DND-41 (cell line): ENCODE measurements around the gene INTS12.

ENCODE experiments used
- ATAC-seq: fragments of 200-7000 bp; cut with Tn5 transposase; 3 replicates; pipeline ENCODE4 v1.9.1; 2021; ENCODE audit warnings: low read depth; ENCODE audit not compliant: insufficient read depth
- DNase-seq: peaks from one replicate; pipeline ENCODE4 v3.0.0-alpha.2; 2020
- H2AFZ ChIP-seq: 2 replicates; pipeline ENCODE4 v1.6.0; 2012; ENCODE audit warnings: low read depth, low read length
- H3K27ac ChIP-seq: 2 replicates; pipeline ENCODE4 v1.5.1; 2012; ENCODE audit warnings: low read length, inconsistent platforms
- H3K27me3 ChIP-seq: fragments of 200-600 bp; sonication (generic); 2 replicates; pipeline ENCODE4 v1.6.0; 2012; ENCODE audit warnings: low read length, mild to moderate bottlenecking, inconsistent platforms; ENCODE audit not compliant: insufficient read depth, poor library complexity
- H3K36me3 ChIP-seq: 2 replicates; pipeline ENCODE4 v1.5.1; 2012; ENCODE audit warnings: low read length, inconsistent platforms; ENCODE audit not compliant: insufficient read depth
- H3K4me1 ChIP-seq: 2 replicates; pipeline ENCODE4 v1.5.1; 2012; ENCODE audit warnings: mild to moderate bottlenecking, low read length; ENCODE audit not compliant: insufficient read depth
- H3K4me2 ChIP-seq: 2 replicates; pipeline ENCODE4 v1.6.0; 2012; ENCODE audit warnings: mild to moderate bottlenecking, moderate library complexity, low read length, inconsistent platforms; ENCODE audit not compliant: insufficient read depth
- H3K4me3 ChIP-seq, 2 experiments: fragments of 200-600 bp in 1 of 2; shearing (Covaris generic) in 1 of 2; 2 replicates each; pipeline ENCODE4 v1.5.1; 2012 to 2016; ENCODE audit warnings: inconsistent platforms in 2 of 2, low read length in 2 of 2, mild to moderate bottlenecking in 2 of 2, low read depth in 1 of 2, moderate library complexity in 1 of 2
- H3K79me2 ChIP-seq: 2 replicates; pipeline ENCODE4 v1.6.0; 2012; ENCODE audit warnings: low read length, inconsistent platforms; ENCODE audit not compliant: insufficient read depth
- H3K9ac ChIP-seq: 2 replicates; pipeline ENCODE4 v1.6.0; 2012; ENCODE audit warnings: low read depth, mild to moderate bottlenecking, inconsistent platforms, low read length, moderate library complexity
- H3K9me3 ChIP-seq: 2 replicates; pipeline ENCODE4 v1.5.1; 2012; ENCODE audit warnings: low read length, moderate library complexity, mild to moderate bottlenecking, inconsistent platforms; ENCODE audit not compliant: insufficient read depth, severe bottlenecking
- H4K20me1 ChIP-seq: 2 replicates; pipeline ENCODE4 v1.6.0; 2012; ENCODE audit warnings: low read length; ENCODE audit not compliant: insufficient read depth
- EZH2 ChIP-seq: IDR thresholded peaks from 3 replicates; pipeline ENCODE4 v1.6.1; 2012; ENCODE audit warnings: borderline replicate concordance, low read depth, mild to moderate bottlenecking, moderate library complexity, low read length, inconsistent platforms; ENCODE audit not compliant: severe bottlenecking
- TF ChIP-seq, protein P1 (sequence below): IDR thresholded peaks from 2 replicates; pipeline ENCODE4 v1.5.1; 2012; ENCODE audit warnings: borderline replicate concordance, low read length, moderate library complexity, mild to moderate bottlenecking; ENCODE audit not compliant: poor library complexity, severe bottlenecking; ENCODE audit errors: extremely low read depth

The INTS12 gene

DNA sequence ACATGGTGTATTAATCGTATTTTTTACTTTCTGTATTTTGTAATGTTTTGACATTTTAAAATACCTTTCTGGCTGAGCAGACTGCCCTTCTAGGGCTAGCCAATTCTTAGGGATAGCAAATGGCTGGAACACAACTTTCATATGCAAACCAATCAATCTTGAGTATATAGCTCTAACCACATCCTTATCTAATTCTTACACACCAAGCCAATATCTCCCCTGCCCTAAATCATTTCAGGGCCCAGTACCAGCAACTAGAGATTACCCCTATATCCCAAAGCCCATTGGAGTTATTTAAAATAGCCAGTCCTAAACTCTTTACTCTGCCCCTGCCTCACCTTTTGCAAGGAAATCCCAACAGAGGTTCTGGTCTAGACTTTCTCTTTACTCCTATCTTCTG, 58.3 kb downstream of the INTS12 start:
- DNase-seq = no peak
- TF ChIP-seq, protein P1, sequence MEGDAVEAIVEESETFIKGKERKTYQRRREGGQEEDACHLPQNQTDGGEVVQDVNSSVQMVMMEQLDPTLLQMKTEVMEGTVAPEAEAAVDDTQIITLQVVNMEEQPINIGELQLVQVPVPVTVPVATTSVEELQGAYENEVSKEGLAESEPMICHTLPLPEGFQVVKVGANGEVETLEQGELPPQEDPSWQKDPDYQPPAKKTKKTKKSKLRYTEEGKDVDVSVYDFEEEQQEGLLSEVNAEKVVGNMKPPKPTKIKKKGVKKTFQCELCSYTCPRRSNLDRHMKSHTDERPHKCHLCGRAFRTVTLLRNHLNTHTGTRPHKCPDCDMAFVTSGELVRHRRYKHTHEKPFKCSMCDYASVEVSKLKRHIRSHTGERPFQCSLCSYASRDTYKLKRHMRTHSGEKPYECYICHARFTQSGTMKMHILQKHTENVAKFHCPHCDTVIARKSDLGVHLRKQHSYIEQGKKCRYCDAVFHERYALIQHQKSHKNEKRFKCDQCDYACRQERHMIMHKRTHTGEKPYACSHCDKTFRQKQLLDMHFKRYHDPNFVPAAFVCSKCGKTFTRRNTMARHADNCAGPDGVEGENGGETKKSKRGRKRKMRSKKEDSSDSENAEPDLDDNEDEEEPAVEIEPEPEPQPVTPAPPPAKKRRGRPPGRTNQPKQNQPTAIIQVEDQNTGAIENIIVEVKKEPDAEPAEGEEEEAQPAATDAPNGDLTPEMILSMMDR = no peak
- no peak for TF ChIP-seq EZH2
- Histone ChIP-seq H2AFZ (no peak overlapping the region), H3K9me3 (no peaks in the 10 kb centered on the region), H3K4me1 (no peaks in the 10 kb centered on the region), H3K79me2 (no peaks in the 10 kb centered on the region), H4K20me1 (no peaks in the 10 kb centered on the region), H3K4me2 (no peak overlapping the region), H3K4me3 (no peak overlapping the region), H3K9ac (no peak overlapping the region), H3K36me3 (no peaks in the 10 kb centered on the region), H3K27me3 (no peaks in the 10 kb centered on the region), H3K27ac (no peak overlapping the region)
- ATAC-seq = no peak

DNA sequence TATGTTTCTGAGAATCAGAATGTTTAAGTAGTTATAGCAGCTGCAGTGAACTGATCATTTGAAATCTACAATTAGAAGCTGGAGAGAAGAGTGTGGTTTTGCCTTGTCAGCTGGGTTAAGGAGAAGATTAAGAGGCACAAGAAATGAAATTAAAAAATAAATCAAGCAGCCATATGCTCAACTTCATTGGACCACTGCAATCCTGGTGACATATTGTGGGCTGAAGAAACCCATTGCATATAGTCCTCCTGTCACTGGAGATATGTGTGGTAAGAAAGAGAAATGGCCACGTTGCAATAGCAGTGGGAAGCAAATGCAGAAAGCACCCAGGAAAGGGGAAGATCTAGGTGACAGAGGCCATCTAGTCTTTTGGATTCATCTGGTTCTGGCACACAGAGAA, 63.0 kb downstream of the INTS12 start:
- Histone ChIP-seq H3K9me3 (no peaks in the 10 kb centered on the region), H4K20me1 (no peaks in the 10 kb centered on the region), H3K4me2 (no peak overlapping the region), H3K79me2 (no peaks in the 10 kb centered on the region), H3K4me3 (no peak overlapping the region), H3K27ac (no peak overlapping the region), H3K4me1 (no peaks in the 10 kb centered on the region), H2AFZ (no peak overlapping the region), H3K36me3 (no peaks in the 10 kb centered on the region), H3K9ac (no peak overlapping the region), H3K27me3 (no peaks in the 10 kb centered on the region)
- ATAC-seq = no peak
- no peak for DNase-seq
- TF ChIP-seq, protein P1 = no peak
- no peak for TF ChIP-seq EZH2

DNA sequence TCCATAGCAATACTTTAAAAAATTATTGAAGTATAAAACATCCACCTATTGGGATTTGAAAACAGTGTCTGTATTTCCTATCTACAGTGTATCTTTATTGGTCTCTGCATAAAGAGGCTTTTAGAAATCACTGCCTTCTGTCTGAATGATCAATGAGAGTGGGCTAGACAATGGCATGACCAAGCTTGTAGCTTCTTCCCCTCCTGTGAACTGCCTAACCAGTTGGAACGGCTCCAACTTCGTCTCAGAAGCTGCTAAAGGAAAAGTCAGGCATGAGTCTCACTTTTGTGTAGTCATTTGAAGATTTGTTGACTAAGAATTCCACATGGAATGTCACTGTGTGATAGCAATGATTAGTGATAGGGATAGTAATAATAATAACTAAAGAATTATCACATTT, 64.2 kb downstream of the INTS12 start:
- Histone ChIP-seq H3K27me3 (no peaks in the 10 kb centered on the region), H4K20me1 (no peaks in the 10 kb centered on the region), H3K9me3 (no peaks in the 10 kb centered on the region), H3K79me2 (no peaks in the 10 kb centered on the region), H3K9ac (no peak overlapping the region), H3K4me1 (no peaks in the 10 kb centered on the region), H2AFZ (no peak overlapping the region), H3K4me3 (no peak overlapping the region), H3K27ac (no peak overlapping the region), H3K36me3 (no peaks in the 10 kb centered on the region), H3K4me2 (no peak overlapping the region)
- no peak for DNase-seq
- TF ChIP-seq EZH2 = no peak
- TF ChIP-seq, protein P1 = no peak
- ATAC-seq = no peak

DNA sequence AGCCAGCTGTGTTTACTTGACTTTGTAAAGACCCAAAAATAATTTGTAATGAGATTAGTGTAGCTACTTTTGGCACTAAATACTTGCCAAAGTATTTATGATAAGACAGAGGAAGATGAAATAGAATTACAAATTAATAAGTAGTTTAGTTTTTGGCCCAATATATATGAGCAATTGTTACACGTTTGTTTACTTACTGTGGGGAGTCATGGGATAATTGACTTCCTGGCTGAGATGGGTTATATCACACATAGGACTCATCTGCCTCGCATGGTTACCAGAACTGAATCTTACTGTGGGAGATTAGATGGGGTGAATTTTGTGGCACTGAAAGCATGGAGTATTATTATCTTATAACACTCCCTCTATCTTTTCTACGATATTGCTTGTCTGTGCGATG, 66.6 kb downstream of the INTS12 start:
- H2AFZ ChIP-seq = no peak overlapping the region
- no peak for DNase-seq
- H3K36me3 ChIP-seq = no peaks in the 10 kb centered on the region
- no peaks in the 10 kb centered on the region for H3K27me3 ChIP-seq
- H3K9ac ChIP-seq = no peak overlapping the region
- H3K4me1 ChIP-seq = no peaks in the 10 kb centered on the region
- H4K20me1 ChIP-seq = no peaks in the 10 kb centered on the region
- H3K79me2 ChIP-seq = no peaks in the 10 kb centered on the region
- H3K9me3 ChIP-seq = no peaks in the 10 kb centered on the region
- H3K4me2 ChIP-seq = no peak overlapping the region
- no peak for ATAC-seq
- H3K27ac ChIP-seq = no peak overlapping the region
- TF ChIP-seq EZH2 = no peak
- TF ChIP-seq, protein P1 = no peak
- no peak overlapping the region for H3K4me3 ChIP-seq
